ENCODE results near the gene PCDH8.

DNA sequence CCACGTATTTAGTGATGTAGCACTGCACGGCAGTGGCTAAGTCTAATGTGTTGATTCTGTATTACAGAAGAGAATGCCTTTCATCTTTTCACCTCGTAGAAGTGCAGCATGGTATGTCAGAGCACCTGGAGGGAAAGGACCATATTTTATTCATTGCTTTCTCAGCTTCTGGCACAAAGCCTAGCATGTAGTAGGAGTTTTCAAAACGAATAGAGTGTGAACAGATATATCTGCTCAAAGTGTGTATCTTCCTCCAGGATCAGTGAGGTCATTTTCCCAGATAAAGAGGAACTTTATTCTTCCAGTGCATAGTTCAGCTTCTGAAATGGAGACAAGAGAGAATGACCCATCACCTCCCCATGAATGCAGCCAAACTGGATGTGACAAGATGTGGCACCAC lies 21.2 kb upstream of the PCDH8 start:
- TF ChIP-seq, protein P1, sequence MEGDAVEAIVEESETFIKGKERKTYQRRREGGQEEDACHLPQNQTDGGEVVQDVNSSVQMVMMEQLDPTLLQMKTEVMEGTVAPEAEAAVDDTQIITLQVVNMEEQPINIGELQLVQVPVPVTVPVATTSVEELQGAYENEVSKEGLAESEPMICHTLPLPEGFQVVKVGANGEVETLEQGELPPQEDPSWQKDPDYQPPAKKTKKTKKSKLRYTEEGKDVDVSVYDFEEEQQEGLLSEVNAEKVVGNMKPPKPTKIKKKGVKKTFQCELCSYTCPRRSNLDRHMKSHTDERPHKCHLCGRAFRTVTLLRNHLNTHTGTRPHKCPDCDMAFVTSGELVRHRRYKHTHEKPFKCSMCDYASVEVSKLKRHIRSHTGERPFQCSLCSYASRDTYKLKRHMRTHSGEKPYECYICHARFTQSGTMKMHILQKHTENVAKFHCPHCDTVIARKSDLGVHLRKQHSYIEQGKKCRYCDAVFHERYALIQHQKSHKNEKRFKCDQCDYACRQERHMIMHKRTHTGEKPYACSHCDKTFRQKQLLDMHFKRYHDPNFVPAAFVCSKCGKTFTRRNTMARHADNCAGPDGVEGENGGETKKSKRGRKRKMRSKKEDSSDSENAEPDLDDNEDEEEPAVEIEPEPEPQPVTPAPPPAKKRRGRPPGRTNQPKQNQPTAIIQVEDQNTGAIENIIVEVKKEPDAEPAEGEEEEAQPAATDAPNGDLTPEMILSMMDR (IDR thresholded peaks at IDR 0.05; ENCODE audit: insufficient read depth, low read length, poor library complexity, severe bottlenecking): no peak
- TF ChIP-seq EZH2phosphoT487 (conservative IDR thresholded peaks at IDR 0.05; ENCODE audit: low read length): no peak

All from SU-DHL-6 (cell line).